C1 segment of cervical spinal cord (tissue), 14 donors: ENCODE data around the gene FAM20C.

Source experiments
- DNase-seq, 14 donors: peaks; one replicate each; lab custom pipeline; 2025; lab: John Stamatoyannopoulos, UW

Gene FAM20C

GRCh38 chr7:208130-208673 lies 15.8 kb downstream of the FAM20C start:
- no peak for DNase-seq

DNA sequence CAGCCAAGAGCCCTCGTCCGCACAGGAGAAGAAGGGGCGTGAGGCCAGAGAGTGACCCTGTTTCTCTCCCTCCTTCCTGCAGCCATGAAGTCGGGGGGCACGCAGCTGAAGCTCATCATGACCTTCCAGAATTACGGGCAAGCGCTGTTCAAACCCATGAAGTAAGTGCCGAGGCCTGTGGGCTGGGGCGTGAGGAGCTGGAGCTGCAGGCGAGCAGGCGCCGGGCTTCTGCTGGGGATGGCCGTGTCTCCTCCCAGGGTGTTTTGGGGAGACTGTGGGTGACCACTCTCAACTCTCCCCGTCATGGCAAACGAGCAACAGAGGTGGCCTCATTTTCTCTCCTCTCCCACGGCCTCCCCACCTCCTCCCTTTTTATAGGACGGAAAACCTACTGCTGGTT lies 16.4 kb downstream of the FAM20C start:
- no peak for DNase-seq

- DNase-seq, result no peak
Measured at GRCh38 chr7:209416-209815, 17.0 kb downstream of the FAM20C start.

- DNase-seq, result no peak
Measured at GRCh38 chr7:209906-210305, 17.5 kb downstream of the FAM20C start.

- DNase-seq, result no peak
Measured at GRCh38 chr7:210401-210925, 18.1 kb downstream of the FAM20C start.

DNA sequence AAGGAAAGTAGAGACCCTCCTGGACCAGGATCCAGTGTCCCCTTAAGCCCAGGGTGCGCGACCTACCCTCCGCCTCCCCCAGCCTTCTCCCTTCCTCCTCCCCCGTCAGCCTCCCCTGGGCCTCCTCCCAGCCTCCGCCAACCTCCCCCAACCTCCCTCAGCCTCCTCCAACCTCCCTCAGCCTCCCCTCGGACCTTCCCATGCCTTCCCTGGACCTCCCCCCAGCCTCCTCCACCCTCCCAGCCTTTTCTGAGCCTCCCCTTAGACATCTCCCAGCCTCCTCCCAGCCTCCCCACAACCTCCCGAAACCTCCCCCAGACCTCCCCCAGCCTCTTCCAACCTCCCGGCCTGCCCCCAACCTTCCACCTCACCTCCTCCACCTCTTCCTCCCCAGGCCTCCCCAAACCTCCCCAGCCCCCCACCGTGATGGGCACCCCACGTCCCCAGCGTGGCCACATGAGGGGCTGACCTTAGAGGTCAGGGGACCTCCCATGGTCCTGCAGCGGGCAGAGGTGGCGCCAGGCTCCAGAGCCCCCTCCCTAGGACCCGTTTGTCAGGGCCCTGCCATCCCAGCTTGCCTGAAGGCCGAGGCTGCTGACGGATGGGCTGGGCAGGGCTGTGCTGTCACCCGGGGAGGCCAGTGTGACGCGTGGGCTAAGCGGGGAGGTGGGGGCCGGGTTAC lies 18.8 kb downstream of the FAM20C start:
- DNase-seq, result no peak

- no peak for DNase-seq
Measured at GRCh38 chr7:211715-212058, 19.3 kb downstream of the FAM20C start.

- DNase-seq, result no peak
Measured at GRCh38 chr7:212754-213153, 20.4 kb downstream of the FAM20C start.

- no peak for DNase-seq
Measured at GRCh38 chr7:213324-213993, 21.1 kb downstream of the FAM20C start.

- no peak for DNase-seq
Measured at GRCh38 chr7:214410-215212, 22.2 kb downstream of the FAM20C start.

DNA sequence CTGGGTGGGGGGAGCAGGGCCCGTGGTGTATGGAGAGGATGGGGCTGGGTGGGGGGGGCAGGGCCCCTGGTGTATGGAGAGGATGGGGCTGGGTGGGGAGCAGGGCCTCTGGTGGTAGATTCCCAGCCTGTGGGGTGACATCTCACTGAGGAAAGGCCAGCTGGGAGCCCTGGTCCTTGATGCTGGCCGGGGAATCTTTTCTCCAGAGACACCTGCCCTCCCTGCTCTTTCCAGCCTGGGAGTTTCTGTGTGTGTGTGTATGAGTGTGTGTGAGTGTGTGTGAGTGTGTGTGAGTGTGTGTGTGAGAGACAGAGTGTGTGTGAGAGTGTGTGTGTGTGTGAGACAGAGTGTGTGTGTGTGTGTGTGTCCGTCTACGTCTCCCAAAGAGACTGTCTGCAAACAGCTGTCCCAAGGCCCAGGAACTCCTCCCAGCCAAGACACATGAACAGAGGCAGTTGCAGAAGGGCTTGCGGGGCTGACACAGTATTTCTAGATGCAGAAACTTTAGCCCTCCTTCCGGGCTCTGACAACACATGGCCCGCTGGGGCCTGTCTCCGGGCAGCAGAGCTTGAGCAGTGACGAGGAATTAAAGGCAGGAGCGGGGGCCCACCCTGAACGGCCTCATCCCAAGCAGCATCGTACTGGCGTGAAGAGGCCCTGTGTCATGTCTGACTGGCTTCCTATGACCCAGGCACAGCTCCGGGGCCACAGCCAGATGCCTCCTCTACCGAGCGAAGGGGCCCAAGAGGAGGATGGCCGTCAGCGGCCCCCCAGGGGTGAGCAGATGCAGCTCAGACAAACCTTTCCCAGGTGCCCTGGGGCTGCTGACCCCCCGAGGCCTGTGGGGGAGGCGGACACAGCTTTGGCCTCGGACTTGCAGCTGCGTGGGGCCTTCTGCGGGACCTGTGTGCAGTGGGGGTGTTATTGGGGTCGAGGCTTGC lies 24.3 kb downstream of the FAM20C start:
- no peak for DNase-seq

- no peak for DNase-seq
Measured at GRCh38 chr7:217781-218180, 25.4 kb downstream of the FAM20C start.

DNA sequence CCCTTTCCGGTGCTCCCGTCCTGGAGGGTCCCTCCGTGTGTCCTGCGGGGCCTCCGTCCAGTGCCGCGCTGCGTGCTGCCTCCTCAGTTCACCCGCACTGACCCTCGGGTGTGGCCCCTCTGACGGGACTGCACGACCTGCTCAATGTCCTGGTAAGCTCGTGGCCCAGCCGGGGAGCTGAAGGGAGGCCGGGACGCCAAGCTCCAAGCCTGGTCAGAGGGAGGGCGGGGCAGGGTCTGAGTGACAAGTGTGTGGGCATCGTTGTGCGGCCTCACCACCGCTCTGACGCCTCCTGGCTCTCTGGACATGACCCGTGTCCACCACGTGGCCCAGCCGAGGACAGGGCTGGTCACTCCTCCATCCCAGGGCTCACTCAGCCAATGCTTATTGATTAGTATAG lies 25.9 kb downstream of the FAM20C start:
- no peak for DNase-seq

- no peak for DNase-seq
Measured at GRCh38 chr7:218896-219580, 26.7 kb downstream of the FAM20C start.

- DNase-seq, result peak in 12 of 14 donors; percentile 19 to 89 (median 50)
Measured at GRCh38 chr7:219581-220150, 27.3 kb downstream of the FAM20C start.

GRCh38 chr7:220151-220841 lies 27.9 kb downstream of the FAM20C start:
- DNase-seq, result peak in 1 of 14 donors; percentile 65

GRCh38 chr7:221978-222715 lies 29.8 kb downstream of the FAM20C start:
- no peak for DNase-seq

- no peak for DNase-seq
Measured at GRCh38 chr7:222716-223041, 30.3 kb downstream of the FAM20C start.
